Dermis microvascular lymphatic vessel endothelial cell (primary cell): ENCODE measurements around the gene ZCWPW1. TPM values are rescaled to one million over a fixed set of nuclear protein-coding genes. Genes with fewer than 3 reads are reported as not detected.
"Not testable (repeated sequence)": the region's sequence is repeated elsewhere in the genome, so short reads cannot be mapped to it uniquely, and the experiment has no call there.

Experiments used
- DNase-seq, 2 donors: peaks; one replicate each; pipeline versions ENCODE4 v3.0.0 to v3.0.0-alpha.2; 2010; ENCODE audit warnings: low read depth in 2 of 2
- total RNA-seq: library from RNA; depleted of rRNA; stranded (reverse); fragments of >200 nt; gene quantifications from 2 replicates; pipeline ENCODE4 v1.2.1, GENCODE V29; 2014

ZCWPW1 gene
- total RNA-seq, 1 donor from 2014 or later, result 0.77 TPM

GRCh38 chr7:100356416-100357068, 72.0 kb downstream of the ZCWPW1 start:
- DNase-seq, result no peak

DNA sequence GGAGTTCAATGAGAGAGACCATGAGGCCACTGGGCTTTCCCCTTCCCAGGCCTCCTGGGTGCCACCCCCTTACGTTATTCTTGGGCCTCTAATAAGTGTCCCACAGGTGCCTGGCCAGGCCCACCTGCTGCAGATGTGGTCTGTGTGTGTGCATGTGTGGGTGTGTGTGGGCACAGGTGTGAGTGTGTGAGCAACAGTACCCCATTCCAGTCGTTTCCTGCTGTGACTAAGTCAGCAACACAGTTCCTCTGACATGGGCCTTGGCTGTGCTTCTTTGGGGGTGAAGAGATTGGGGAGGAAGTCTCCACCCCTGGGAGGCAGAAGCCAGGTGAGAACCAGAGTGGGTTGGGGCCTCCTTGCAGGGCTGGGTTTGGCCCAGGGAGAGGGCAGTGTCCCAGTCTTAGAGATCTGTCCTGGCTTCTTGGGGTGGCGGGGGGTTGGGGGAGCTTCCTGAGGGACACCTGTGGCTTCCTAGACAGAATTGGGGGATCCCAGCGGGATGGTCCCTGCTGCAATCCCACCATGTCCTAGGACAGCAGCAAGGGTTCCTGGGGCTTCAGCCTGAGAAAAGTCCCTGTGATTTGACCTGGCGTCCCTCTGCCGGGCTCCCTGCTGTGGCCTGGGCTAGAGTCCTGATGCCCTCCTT, 74.7 kb downstream of the ZCWPW1 start:
- no peak for DNase-seq

- DNase-seq, result no peak
Observed at GRCh38 chr7:100352984-100353684, 75.4 kb downstream of the ZCWPW1 start.

GRCh38 chr7:100352230-100352781, 76.2 kb downstream of the ZCWPW1 start:
- not testable (repeated sequence) for DNase-seq

DNA sequence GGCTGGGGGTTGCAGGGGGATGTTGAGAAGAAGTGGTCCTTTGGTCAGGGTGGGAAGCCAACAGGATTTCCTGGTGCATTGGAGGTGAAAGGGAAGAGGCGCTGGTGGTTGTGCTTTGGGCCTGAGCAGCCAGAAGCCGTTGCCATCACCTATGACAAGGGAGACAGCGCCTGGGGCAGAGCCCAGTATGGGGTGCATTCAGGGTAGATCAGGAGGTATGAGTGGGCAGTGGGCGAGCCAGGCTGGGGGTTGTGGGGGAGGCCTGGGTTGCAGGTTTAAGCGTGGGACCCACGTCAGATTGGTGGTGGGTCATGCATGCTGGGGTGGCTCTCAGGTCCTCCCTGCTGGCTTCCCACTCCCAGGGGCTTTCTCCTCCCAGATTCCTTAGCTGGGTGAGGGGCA, 76.8 kb downstream of the ZCWPW1 start:
- DNase-seq, result no peak

Other genes with a start within 250 kb of the ZCWPW1 start
- not detected in 2 replicates for gene PVRIG, start 208.8 kb downstream of the ZCWPW1 start, total RNA-seq
- gene SPDYE3, start 121.0 kb downstream of the ZCWPW1 start, total RNA-seq, result not detected in 2 replicates
- 4.1 and 10.2 TPM in 2 replicates for gene PILRB, start 70.6 kb downstream of the ZCWPW1 start, total RNA-seq
- 0.13 TPM in 1 of 2 replicates, not detected in the other for gene PILRA, start 55.2 kb downstream of the ZCWPW1 start, total RNA-seq
- 32.2 and 49.6 TPM in 2 replicates for gene MEPCE, start 1.1 kb upstream of the ZCWPW1 start, total RNA-seq
- 10.1 and 11.6 TPM in 2 replicates for gene PPP1R35, start 7.8 kb upstream of the ZCWPW1 start, total RNA-seq
- gene SPACDR, start 35.6 kb upstream of the ZCWPW1 start, total RNA-seq, result 0.39 and 0.76 TPM in 2 replicates
- gene TSC22D4, start 50.5 kb upstream of the ZCWPW1 start, total RNA-seq, result 18.5 and 37.6 TPM in 2 replicates
- gene NYAP1, start 55.2 kb upstream of the ZCWPW1 start, total RNA-seq, result 2.1 and 3.9 TPM in 2 replicates
- gene AGFG2, start 110.5 kb upstream of the ZCWPW1 start, total RNA-seq, result 28.5 and 51.7 TPM in 2 replicates
- gene SAP25, start 145.2 kb upstream of the ZCWPW1 start, total RNA-seq, result 0.13 TPM in 1 of 2 replicates, not detected in the other
- gene LRCH4, start 157.4 kb upstream of the ZCWPW1 start, total RNA-seq, result 5.1 and 6.1 TPM in 2 replicates
- gene FBXO24, start 157.6 kb upstream of the ZCWPW1 start, total RNA-seq, result 0.13 and 0.25 TPM in 2 replicates
- gene PCOLCE, start 173.7 kb upstream of the ZCWPW1 start, total RNA-seq, result 0.13 and 0.51 TPM in 2 replicates
- gene MOSPD3, start 183.8 kb upstream of the ZCWPW1 start, total RNA-seq, result 6.7 and 6.8 TPM in 2 replicates
- 0.13 and 0.26 TPM in 2 replicates for gene TFR2, start 212.8 kb upstream of the ZCWPW1 start, total RNA-seq
- gene ACTL6B, start 227.7 kb upstream of the ZCWPW1 start, total RNA-seq, result not detected in 2 replicates
- gene GNB2, start 245.0 kb upstream of the ZCWPW1 start, total RNA-seq, result 61.2 and 97.4 TPM in 2 replicates